Activated B cell treated with CpG ODN at 0.5 μM for 24 hours (primary cell): ENCODE results near the gene POU2AF3. TPM values are rescaled to one million over a fixed set of nuclear protein-coding genes. Genes with fewer than 3 reads are reported as not detected.
A peak's percentile ranks its signal among the peaks of the same experiment; 100 is the strongest.

Experiments
- ATAC-seq: fragments of 200-7000 bp; cut with Tn5 transposase; one replicate; pipeline ENCODE4 v1.10.0; 2021; ENCODE audit warnings: low read depth, mild to moderate bottlenecking, moderate library complexity
- CTCF ChIA-PET: fragments of 350-600 bp; sonication (Branson Sonifier 250); formaldehyde crosslinking; loops from one replicate; lab custom pipeline; 2021; ENCODE audit warnings: antibody characterized with exemption; lab: Charles Lee
- POLR2A ChIA-PET: fragments of 350-600 bp; sonication (Branson Sonifier 250); formaldehyde crosslinking; loops from one replicate; lab custom pipeline; 2021; ENCODE audit warnings: antibody characterized with exemption; lab: Charles Lee
- DNase-seq: peaks from one replicate; pipeline ENCODE4 v3.0.0; 2022
- H3K27ac Mint-ChIP-seq: one replicate; pipeline ENCODE4 v1.8.0; 2020; ENCODE audit warnings: mixed read lengths
- H3K27me3 Mint-ChIP-seq: one replicate; pipeline ENCODE4 v1.8.0; 2021; ENCODE audit warnings: mixed read lengths
- H3K36me3 Mint-ChIP-seq: one replicate; pipeline ENCODE4 v1.8.0; 2021; ENCODE audit warnings: low read depth, mixed read lengths
- H3K4me1 Mint-ChIP-seq: one replicate; pipeline ENCODE4 v1.8.0; 2021; ENCODE audit warnings: mixed read lengths
- H3K4me3 Mint-ChIP-seq: one replicate; pipeline ENCODE4 v1.8.0; 2020; ENCODE audit warnings: mild to moderate bottlenecking, mixed read lengths
- H3K9me3 Mint-ChIP-seq: one replicate; pipeline ENCODE4 v1.8.0; 2020; ENCODE audit warnings: mixed read lengths
- CTCF ChIP-seq: fragments of 200-600 bp; IDR thresholded peaks from one replicate; pipeline ENCODE4 v1.8.0; 2022; ENCODE audit warnings: antibody characterized with exemption, mild to moderate bottlenecking
- intact Hi-C: fragments of 100-400 bp; cut with micrococcal nuclease; formaldehyde crosslinking; loops from one replicate; pipeline ENCODE4 v1.15.1; 2024
- total RNA-seq: library from RNA; stranded (reverse); gene quantifications from 2 replicates; pipeline ENCODE4 v1.2.3, GENCODE V29; 2022

POU2AF3 gene
- total RNA-seq, 1 donor from 2014 or later = 0.82 TPM

DNA sequence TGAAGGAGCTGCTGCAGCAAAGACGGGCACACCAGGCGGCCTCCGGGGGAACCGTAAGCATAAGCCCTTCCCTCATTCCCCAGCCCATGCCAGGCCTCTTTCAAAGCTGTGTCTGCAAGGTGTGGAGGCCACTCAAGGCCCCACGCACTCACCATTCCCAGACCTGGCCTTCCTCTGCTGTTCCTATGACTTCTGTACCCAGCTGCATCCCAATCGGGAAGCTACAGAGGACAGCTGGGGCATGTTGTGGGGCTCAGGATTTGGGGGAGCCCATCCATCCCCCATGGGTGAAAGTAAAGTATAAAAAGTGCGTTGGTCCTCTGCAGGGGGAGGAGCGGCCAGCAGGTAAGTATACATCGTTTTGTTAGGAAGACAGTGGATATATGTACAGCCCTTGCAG is 2.2 kb downstream of the POU2AF3 start:
- no peaks in the 10 kb centered on the region for H3K36me3 Mint-ChIP-seq
- intact Hi-C loops = loop anchor here (5.0 kb wide), 1 partner anchor 47 kb away; no protein-coding TSS in a partner anchor
- ATAC-seq = no peak
- H3K27ac Mint-ChIP-seq = no peak overlapping the region
- DNase-seq = no peak
- POLR2A ChIA-PET = interaction anchor here (1.7 to 2.8 kb wide), 2 partner anchors 117 to 122 kb away, joined by 3 to 17 read pairs; no protein-coding TSS in a partner anchor
- no peak for TF ChIP-seq CTCF
- peaks cover 11% of the 10 kb centered on the region for H3K27me3 Mint-ChIP-seq
- H3K4me1 Mint-ChIP-seq = peaks cover 41% of the 10 kb centered on the region
- no peaks in the 10 kb centered on the region for H3K9me3 Mint-ChIP-seq
- H3K4me3 Mint-ChIP-seq = peak overlapping the region; percentile 81
- CTCF ChIA-PET = interaction anchor here (0.6 to 3.3 kb wide), 2 partner anchors 121 to 124 kb away, joined by 3 to 35 read pairs; no protein-coding TSS in a partner anchor

- H3K27me3 Mint-ChIP-seq = peaks cover 11% of the 10 kb centered on the region
- peak overlapping the region; percentile 24 for H3K4me3 Mint-ChIP-seq
- no peaks in the 10 kb centered on the region for H3K9me3 Mint-ChIP-seq
- CTCF ChIA-PET = interaction anchor here (0.6 to 1.5 kb wide), 4 partner anchors 19 to 122 kb away, joined by 3 to 4 read pairs (median 3); no protein-coding TSS in a partner anchor
- ATAC-seq (no peak), DNase-seq (no peak)
- intact Hi-C loops = loop anchor here (5.0 kb wide), 1 partner anchor 46 kb away; no protein-coding TSS in a partner anchor
- peaks cover 41% of the 10 kb centered on the region for H3K4me1 Mint-ChIP-seq
- POLR2A ChIA-PET = interaction anchor here (1.7 kb wide), 1 partner anchor 117 kb away, joined by 3 read pairs; no protein-coding TSS in a partner anchor
- H3K36me3 Mint-ChIP-seq = peaks cover under 1% of the 10 kb centered on the region
- H3K27ac Mint-ChIP-seq = no peak overlapping the region
- TF ChIP-seq CTCF = no peak
Observed at GRCh38 chr11:111301004-111301841, 2.9 kb downstream of the POU2AF3 start.

DNA sequence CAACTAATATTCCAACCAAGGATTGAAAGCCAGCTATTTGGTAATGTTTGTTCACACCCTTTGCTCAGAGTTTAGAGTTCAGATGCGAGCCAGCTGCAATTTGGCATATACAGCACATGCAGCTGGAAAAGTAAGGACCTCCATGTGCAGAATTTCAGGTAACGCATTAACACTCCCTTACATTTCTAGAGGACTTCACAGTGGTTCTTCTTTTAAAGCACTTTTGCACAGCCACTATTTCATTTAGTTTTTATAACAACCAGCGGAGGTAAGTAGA is 3.4 kb downstream of the POU2AF3 start:
- Mint-ChIP-seq H3K36me3 (peaks cover 3% of the 10 kb centered on the region), H3K27ac (no peak overlapping the region), H3K4me1 (peaks cover 41% of the 10 kb centered on the region), H3K27me3 (peaks cover 11% of the 10 kb centered on the region), H3K9me3 (no peaks in the 10 kb centered on the region), H3K4me3 (no peak overlapping the region)
- intact Hi-C loops = loop anchor here (5.0 kb wide), 1 partner anchor 46 kb away; no protein-coding TSS in a partner anchor
- ChIA-PET POLR2A (interaction anchor here (1.7 kb wide), 1 partner anchor 116 kb away, joined by 3 read pairs; no protein-coding TSS in a partner anchor), CTCF (interaction anchor here (0.7 to 1.5 kb wide), 4 partner anchors 19 to 127 kb away, joined by 3 to 4 read pairs (median 3); no protein-coding TSS in a partner anchor)
- TF ChIP-seq CTCF = no peak
- ATAC-seq (no peak), DNase-seq (no peak)

DNA sequence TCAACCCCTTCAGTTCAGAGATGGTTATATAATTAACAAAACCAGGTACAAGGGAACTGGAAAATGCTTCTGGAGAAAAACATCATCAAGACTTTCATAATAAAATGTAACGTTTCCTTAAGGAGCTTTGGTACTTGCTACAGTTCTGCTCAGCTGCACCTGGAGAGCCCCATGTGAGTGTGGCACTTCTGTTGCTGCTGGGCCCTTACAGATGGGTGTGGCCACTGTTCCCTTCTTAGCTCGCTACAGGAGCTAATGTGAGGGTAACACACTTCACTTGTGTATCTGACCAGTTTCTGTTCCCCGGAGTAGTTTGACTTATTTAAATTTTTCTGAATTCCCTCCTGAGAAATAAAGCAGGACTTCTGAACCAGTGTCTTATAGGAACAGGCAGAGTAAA is 4.0 kb downstream of the POU2AF3 start:
- ChIA-PET CTCF (interaction anchor here (0.7 to 1.5 kb wide), 4 partner anchors 20 to 126 kb away, joined by 3 to 4 read pairs (median 3); no protein-coding TSS in a partner anchor), POLR2A (interaction anchor here (1.7 kb wide), 1 partner anchor 116 kb away, joined by 3 read pairs; no protein-coding TSS in a partner anchor)
- Mint-ChIP-seq H3K9me3 (no peaks in the 10 kb centered on the region), H3K27ac (no peak overlapping the region), H3K36me3 (peaks cover 8% of the 10 kb centered on the region), H3K4me3 (no peak overlapping the region), H3K27me3 (peaks cover 9% of the 10 kb centered on the region), H3K4me1 (peaks cover 41% of the 10 kb centered on the region)
- DNase-seq (no peak), ATAC-seq (no peak)
- TF ChIP-seq CTCF = no peak
- intact Hi-C loops = loop anchor here (5.0 kb wide), 1 partner anchor 45 kb away; no protein-coding TSS in a partner anchor

- CTCF ChIA-PET = interaction anchor here (1.4 kb wide), 1 partner anchor 143 kb away, joined by 3 read pairs; no protein-coding TSS in a partner anchor
- H3K4me1 Mint-ChIP-seq = peaks cover 35% of the 10 kb centered on the region
- ATAC-seq = no peak
Observed at GRCh38 chr11:111303461-111303860, 5.1 kb downstream of the POU2AF3 start.

More at GRCh38 chr11:111303461-111303860, 5.1 kb downstream of the POU2AF3 start:
- H3K27me3 Mint-ChIP-seq = peaks cover 3% of the 10 kb centered on the region
- no peak overlapping the region for H3K27ac Mint-ChIP-seq
- no peak overlapping the region for H3K4me3 Mint-ChIP-seq
- no peak for TF ChIP-seq CTCF
- peaks cover 14% of the 10 kb centered on the region for H3K36me3 Mint-ChIP-seq
- intact Hi-C loops = loop anchor here (5.0 kb wide), 1 partner anchor 44 kb away; no protein-coding TSS in a partner anchor
- H3K9me3 Mint-ChIP-seq = no peaks in the 10 kb centered on the region
- POLR2A ChIA-PET = no interaction called here
- no peak for DNase-seq
